Activated CD4-positive, alpha-beta T cell treated with anti-CD3 and anti-CD28 coated beads, Interleukin-2, amount 50 U/mL, for 4 hours (primary cell): ENCODE measurements around the gene TOMM40.

Source experiments
- DNase-seq, 2 experiments: peaks; one replicate each; pipeline ENCODE4 v3.0.0-alpha.2; 2020

Gene TOMM40

GRCh38 chr19:44931541-44931940, 40.5 kb downstream of the TOMM40 start:
- no peak for DNase-seq

GRCh38 chr19:44939668-44940067, 48.6 kb downstream of the TOMM40 start:
- no peak for DNase-seq

- DNase-seq, result no peak
Observed at GRCh38 chr19:44942067-44942571, 51.1 kb downstream of the TOMM40 start, which contains the start of gene APOC4. Gene APOC4 (plus strand): TSS chr19:44942237. CDS start chr19:44942278, 41 bp downstream.

- no peak for DNase-seq
Observed at GRCh38 chr19:44943801-44944249, 52.8 kb downstream of the TOMM40 start.

DNA sequence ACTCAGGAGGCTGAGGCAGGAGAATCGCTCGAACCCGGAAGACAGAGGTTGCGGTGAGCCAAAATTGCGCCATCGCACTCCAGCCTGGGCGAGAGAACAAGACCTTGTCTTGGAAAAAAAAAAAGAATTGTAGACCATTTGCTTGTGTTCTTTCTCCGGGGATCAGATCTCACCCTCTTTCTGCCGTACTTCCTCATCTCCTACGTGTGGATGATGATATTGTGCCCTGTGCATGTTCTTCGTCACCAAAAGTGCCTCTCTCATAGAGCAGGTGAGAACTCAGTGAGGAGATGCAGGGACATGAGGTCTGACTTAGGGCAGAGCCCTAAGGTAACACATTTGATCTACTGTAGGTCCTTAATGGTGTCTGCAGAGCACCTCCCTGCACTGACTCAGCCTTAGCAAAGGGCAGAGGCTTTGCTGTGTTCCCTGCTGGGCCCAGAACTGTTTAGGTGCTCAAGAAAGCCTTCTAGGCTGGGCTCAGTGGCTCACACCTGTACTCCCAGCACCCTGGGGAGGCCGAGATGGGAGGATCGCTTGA, 56.1 kb downstream of the TOMM40 start:
- DNase-seq, result no peak

GRCh38 chr19:44948237-44948636, 57.2 kb downstream of the TOMM40 start:
- no peak for DNase-seq

- DNase-seq, result no peak
Observed at GRCh38 chr19:44948763-44949374, 57.8 kb downstream of the TOMM40 start.

DNA sequence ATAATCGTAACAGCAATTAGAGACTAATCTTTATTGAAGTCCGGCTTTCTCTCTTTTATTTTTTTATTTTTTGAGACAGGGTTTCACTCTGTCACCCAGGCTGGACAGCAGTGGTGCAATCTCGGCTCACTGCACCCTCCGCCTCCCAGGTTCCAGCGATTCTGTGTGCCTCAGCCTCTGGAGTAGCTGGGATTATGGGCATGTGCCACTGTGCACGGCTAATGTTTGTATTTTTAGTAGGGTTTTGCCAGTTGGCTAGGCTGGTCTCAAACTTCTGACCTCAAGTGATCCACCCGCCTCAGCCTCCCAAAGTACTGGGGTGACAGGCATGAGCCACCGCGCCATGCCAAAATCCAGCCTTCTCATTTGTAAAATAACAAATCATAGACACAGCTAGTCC, 58.5 kb downstream of the TOMM40 start:
- DNase-seq, result no peak

DNA sequence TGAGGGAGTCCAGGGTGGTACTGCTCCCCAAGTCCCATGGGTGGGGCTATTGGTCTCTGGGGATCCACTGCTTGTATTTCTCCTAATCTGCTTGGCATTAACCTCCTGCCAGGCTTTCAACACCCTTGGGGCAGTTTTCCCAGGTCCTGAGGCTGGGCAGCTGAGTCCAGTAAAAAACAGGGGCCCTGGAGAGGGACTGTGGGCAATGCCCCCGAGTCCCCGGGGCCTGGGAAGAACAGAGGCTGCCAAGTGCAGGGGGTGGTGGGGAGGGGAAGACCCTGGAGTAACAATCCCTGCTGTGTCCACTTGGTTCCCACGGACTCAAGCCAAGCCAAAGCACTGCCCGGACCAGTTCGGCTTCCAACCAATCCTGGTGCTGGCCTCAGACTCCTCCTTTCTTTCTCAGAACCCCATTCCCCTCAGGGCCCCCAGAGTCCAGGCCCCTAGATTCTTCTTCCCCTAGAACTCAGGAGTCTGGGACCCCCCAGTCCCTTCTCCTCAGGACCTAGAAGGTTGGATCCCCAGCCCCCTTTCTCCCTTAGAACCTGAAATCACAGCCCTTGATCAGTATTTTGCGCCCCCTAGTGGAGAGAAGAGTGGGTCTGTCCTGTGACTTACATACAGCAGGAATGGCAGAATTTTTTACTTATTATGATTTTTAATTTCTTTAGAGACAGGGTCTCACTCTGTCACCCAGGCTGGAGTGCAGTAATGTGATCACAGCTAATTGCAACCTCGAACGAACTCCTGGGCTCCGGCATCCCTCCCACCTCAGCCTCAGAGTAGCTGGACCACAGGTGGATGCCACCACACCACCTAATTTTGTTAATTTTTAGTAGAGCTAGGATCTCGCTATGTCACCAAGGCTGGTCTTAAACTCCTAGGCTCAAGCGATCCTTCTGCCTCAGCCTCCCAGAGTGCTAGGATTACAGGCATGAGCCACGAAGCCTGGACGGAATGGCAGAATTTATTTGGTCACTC, 60.4 kb downstream of the TOMM40 start:
- peak; percentile 45 to 48 for DNase-seq
